HG03571 (cell line): ENCODE measurements around the gene WFIKKN1.

Experiments
- ATAC-seq: cut with Tn5 transposase; IDR thresholded peaks from one replicate; pipeline ENCODE4 v1.9.1; 2021; ENCODE audit not compliant: unreplicated experiment

The WFIKKN1 gene

GRCh38 chr16:636206-637080 lies 5.7 kb downstream of the WFIKKN1 start, which contains the start of gene METTL26:
Gene METTL26, minus strand, starts transcription at chr16:636305. Its CDS starts 15 bp downstream, at chr16:636290.
- ATAC-seq = peak; percentile 54

GRCh38 chr16:637081-638018 lies 6.6 kb downstream of the WFIKKN1 start:
- no peak for ATAC-seq

GRCh38 chr16:638034-638543 lies 7.3 kb downstream of the WFIKKN1 start:
- ATAC-seq = no peak

GRCh38 chr16:638836-639235 lies 8.1 kb downstream of the WFIKKN1 start:
- no peak for ATAC-seq

GRCh38 chr16:640614-641013 lies 9.8 kb downstream of the WFIKKN1 start:
- no peak for ATAC-seq

- peak; percentile 41 for ATAC-seq
Measured at GRCh38 chr16:641326-642188, 10.8 kb downstream of the WFIKKN1 start, which contains the start of gene MCRIP2. Gene MCRIP2, plus strand, starts transcription at chr16:641828. Its CDS starts 164 bp downstream, at chr16:641992.

- peak; percentile 36 for ATAC-seq
Measured at GRCh38 chr16:642189-643049, 11.6 kb downstream of the WFIKKN1 start.

GRCh38 chr16:643050-643368 lies 12.2 kb downstream of the WFIKKN1 start:
- ATAC-seq = no peak

GRCh38 chr16:644556-644955 lies 13.8 kb downstream of the WFIKKN1 start:
- no peak for ATAC-seq

- ATAC-seq = no peak
Measured at GRCh38 chr16:645852-646678, 15.3 kb downstream of the WFIKKN1 start.

- no peak for ATAC-seq
Measured at GRCh38 chr16:646679-647172, 15.9 kb downstream of the WFIKKN1 start.

- no peak for ATAC-seq
Measured at GRCh38 chr16:647173-647902, 16.6 kb downstream of the WFIKKN1 start.

GRCh38 chr16:648071-648780 lies 17.4 kb downstream of the WFIKKN1 start:
- no peak for ATAC-seq

- peak; percentile 53 for ATAC-seq
Measured at GRCh38 chr16:648781-649589, 18.2 kb downstream of the WFIKKN1 start, which contains the start of gene WDR90. Gene WDR90, plus strand, starts transcription at chr16:649365. Its CDS starts 52 bp downstream, at chr16:649417.

GRCh38 chr16:649631-650030 lies 18.8 kb downstream of the WFIKKN1 start:
- peak; percentile 13 for ATAC-seq

- ATAC-seq = no peak
Measured at GRCh38 chr16:651844-652243, 21.1 kb downstream of the WFIKKN1 start.
